Effector memory CD4-positive, alpha-beta T cell (primary cell): ENCODE results near the gene KCNN3.

Experiments
- DNase-seq, 3 donors: peaks; one replicate each; pipeline ENCODE4 v3.0.0-alpha.2; 2020
- H3K27ac ChIP-seq: 2 replicates; pipeline ENCODE4 v1.7.0; 2013; ENCODE audit warnings: mild to moderate bottlenecking, low read length, moderate library complexity; ENCODE audit not compliant: insufficient read depth, poor library complexity, severe bottlenecking
- H3K27me3 ChIP-seq: replicated peaks from 2 replicates; pipeline ENCODE4 v1.7.0; 2013; ENCODE audit warnings: mild to moderate bottlenecking, low read length; ENCODE audit not compliant: insufficient read depth, control insufficient read depth, poor library complexity, severe bottlenecking
- H3K36me3 ChIP-seq: 2 replicates; pipeline ENCODE4 v1.7.0; 2013; ENCODE audit warnings: mild to moderate bottlenecking, low read length, moderate library complexity; ENCODE audit not compliant: control insufficient read depth, insufficient read depth
- H3K4me1 ChIP-seq: 2 replicates; pipeline ENCODE4 v1.7.0; 2013; ENCODE audit warnings: low read length, mild to moderate bottlenecking; ENCODE audit not compliant: control insufficient read depth, insufficient read depth, poor library complexity, severe bottlenecking
- H3K4me3 ChIP-seq: 2 replicates; pipeline ENCODE4 v1.7.0; 2013; ENCODE audit warnings: low read length, low read depth, mild to moderate bottlenecking; ENCODE audit not compliant: insufficient read depth, poor library complexity, severe bottlenecking
- H3K9me3 ChIP-seq: 2 replicates; pipeline ENCODE4 v1.7.0; 2013; ENCODE audit warnings: mild to moderate bottlenecking, low read length, moderate library complexity; ENCODE audit not compliant: control insufficient read depth

The KCNN3 gene

GRCh38 chr1:154843636-154844296, 26.3 kb downstream of the KCNN3 start:
- no peak overlapping the region for H3K4me3 ChIP-seq
- H3K9me3 ChIP-seq, result no peaks in the 10 kb centered on the region
- no peak overlapping the region for H3K27ac ChIP-seq
- H3K27me3 ChIP-seq, result no peaks in the 10 kb centered on the region
- no peak for DNase-seq
- no peaks in the 10 kb centered on the region for H3K36me3 ChIP-seq
- H3K4me1 ChIP-seq, result no peaks in the 10 kb centered on the region

DNA sequence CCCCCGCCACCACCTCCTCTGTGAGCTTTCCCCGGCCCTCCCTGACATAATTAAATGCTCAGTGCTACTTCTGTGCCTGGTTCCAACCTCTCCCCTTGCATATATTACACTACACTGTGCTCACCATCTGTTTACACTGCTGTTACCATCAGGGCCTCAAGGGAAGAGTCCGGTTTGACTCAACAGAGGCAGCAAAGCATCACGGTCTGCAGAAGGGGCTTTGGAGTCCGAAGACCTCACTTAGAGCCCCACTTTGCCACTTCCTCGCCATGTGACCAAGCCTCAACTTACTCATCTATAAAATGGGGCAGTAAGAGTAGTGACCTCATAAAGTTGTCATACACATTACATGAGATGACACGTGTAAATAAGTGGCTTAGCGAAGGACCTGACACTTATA, 27.4 kb downstream of the KCNN3 start:
- no peak overlapping the region for H3K27ac ChIP-seq
- H3K27me3 ChIP-seq, result no peaks in the 10 kb centered on the region
- no peaks in the 10 kb centered on the region for H3K4me1 ChIP-seq
- no peaks in the 10 kb centered on the region for H3K36me3 ChIP-seq
- no peak for DNase-seq
- no peak overlapping the region for H3K4me3 ChIP-seq
- no peaks in the 10 kb centered on the region for H3K9me3 ChIP-seq

- no peak for DNase-seq
- Histone ChIP-seq H3K27ac (no peak overlapping the region), H3K4me3 (no peak overlapping the region), H3K27me3 (no peaks in the 10 kb centered on the region), H3K9me3 (no peaks in the 10 kb centered on the region), H3K36me3 (no peaks in the 10 kb centered on the region), H3K4me1 (no peaks in the 10 kb centered on the region)
Measured at GRCh38 chr1:154841384-154841783, 28.7 kb downstream of the KCNN3 start.

GRCh38 chr1:154840269-154841176, 29.6 kb downstream of the KCNN3 start:
- H3K4me1 ChIP-seq, result no peaks in the 10 kb centered on the region
- no peaks in the 10 kb centered on the region for H3K9me3 ChIP-seq
- no peak overlapping the region for H3K4me3 ChIP-seq
- no peak for DNase-seq
- H3K36me3 ChIP-seq, result no peaks in the 10 kb centered on the region
- H3K27ac ChIP-seq, result no peak overlapping the region
- no peaks in the 10 kb centered on the region for H3K27me3 ChIP-seq

DNA sequence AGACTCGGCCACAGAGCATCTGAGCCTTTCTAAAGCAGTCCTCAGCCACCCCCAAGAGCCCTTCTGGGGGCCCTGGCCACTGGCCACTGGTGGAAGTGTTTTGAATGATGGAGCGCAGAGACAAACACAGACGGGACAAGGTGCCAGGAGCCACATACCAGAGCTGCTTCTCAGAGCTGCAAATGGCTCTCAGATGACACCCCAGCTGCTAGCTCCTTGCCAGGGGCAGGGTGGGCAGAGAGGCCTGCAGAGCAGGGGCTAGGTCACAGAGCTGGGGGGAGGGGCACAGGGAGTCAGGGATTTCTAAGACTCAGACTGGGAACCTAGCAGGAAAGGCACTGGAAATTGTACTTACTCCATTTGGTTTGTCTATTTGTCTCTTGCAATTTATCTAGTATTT, 30.4 kb downstream of the KCNN3 start:
- Histone ChIP-seq H3K9me3 (no peaks in the 10 kb centered on the region), H3K4me1 (no peaks in the 10 kb centered on the region), H3K27ac (no peak overlapping the region), H3K4me3 (no peak overlapping the region), H3K36me3 (no peaks in the 10 kb centered on the region), H3K27me3 (no peaks in the 10 kb centered on the region)
- DNase-seq, result no peak

GRCh38 chr1:154838988-154839387, 31.1 kb downstream of the KCNN3 start:
- DNase-seq, result no peak
- H3K27ac ChIP-seq, result no peak overlapping the region
- no peak overlapping the region for H3K4me3 ChIP-seq
- no peaks in the 10 kb centered on the region for H3K9me3 ChIP-seq
- H3K27me3 ChIP-seq, result no peaks in the 10 kb centered on the region
- H3K36me3 ChIP-seq, result no peaks in the 10 kb centered on the region
- H3K4me1 ChIP-seq, result no peaks in the 10 kb centered on the region

GRCh38 chr1:154838461-154838860, 31.6 kb downstream of the KCNN3 start:
- Histone ChIP-seq H3K27ac (no peak overlapping the region), H3K36me3 (no peaks in the 10 kb centered on the region), H3K4me3 (no peak overlapping the region), H3K4me1 (no peaks in the 10 kb centered on the region), H3K27me3 (no peaks in the 10 kb centered on the region), H3K9me3 (no peaks in the 10 kb centered on the region)
- DNase-seq, result no peak

DNA sequence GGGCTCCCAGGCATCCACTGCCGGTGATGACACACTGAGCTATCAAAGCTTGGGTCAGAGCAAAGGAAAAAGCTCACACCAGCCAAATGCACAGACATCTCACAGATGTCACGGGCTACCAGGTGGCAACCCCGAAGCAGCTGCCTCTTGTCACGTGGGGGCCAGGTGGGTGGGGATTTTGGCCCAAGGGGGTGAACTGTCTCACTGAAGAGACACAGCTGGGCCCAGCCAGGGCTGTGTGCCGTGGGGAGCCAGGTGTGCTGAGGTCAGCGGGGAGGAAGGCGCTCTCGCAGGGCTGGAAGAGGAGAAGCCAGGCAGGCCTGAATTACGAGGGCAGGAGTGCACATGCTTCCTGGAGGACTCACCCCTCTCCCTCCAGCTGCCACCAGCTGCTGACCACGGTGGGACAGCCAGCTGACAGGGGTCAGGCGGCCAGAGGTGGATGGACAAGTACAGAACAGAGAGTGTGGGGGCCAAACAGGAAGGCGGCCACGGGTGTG, 32.4 kb downstream of the KCNN3 start:
- Histone ChIP-seq H3K4me1 (no peaks in the 10 kb centered on the region), H3K36me3 (no peaks in the 10 kb centered on the region), H3K4me3 (no peak overlapping the region), H3K9me3 (no peaks in the 10 kb centered on the region), H3K27me3 (no peaks in the 10 kb centered on the region), H3K27ac (no peak overlapping the region)
- DNase-seq, result no peak

DNA sequence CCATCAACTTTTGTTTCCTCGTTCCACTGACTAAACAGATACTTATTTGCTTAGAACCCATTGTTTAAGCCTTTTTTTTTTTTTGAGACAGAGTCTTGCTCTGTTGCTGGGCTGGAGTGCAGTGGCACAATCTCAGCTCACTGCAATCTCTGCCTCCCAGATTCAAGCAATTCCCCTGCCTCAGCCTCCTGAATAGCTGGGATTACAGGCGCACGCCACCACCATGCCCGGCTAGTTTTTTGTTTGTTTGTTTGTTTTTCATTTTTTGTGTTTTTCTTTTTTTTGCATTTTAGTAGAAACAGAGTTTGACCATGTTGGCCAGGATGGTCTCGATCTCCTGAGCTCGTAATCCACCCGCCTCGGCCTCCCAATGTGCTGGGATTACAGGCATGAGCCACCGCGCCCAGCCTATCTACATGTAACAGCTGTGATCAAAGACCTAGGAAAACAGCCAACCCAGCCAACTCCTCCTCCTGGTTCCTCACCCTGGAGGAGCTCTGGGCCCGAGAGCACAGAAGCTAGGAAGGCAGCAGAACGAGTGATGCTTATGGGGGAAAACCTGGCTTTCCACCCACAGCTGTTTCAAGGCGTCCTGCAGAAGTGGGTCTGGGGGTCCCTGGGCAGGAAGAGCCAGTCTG, 32.9 kb downstream of the KCNN3 start:
- H3K36me3 ChIP-seq, result no peaks in the 10 kb centered on the region
- H3K27ac ChIP-seq, result no peak overlapping the region
- H3K4me1 ChIP-seq, result no peaks in the 10 kb centered on the region
- H3K4me3 ChIP-seq, result no peak overlapping the region
- DNase-seq, result no peak
- H3K27me3 ChIP-seq, result no peaks in the 10 kb centered on the region
- no peaks in the 10 kb centered on the region for H3K9me3 ChIP-seq
